Body of pancreas (tissue), 4 donors: ENCODE data around the gene SYNPR. TPM values are rescaled to one million over a fixed set of nuclear protein-coding genes. Genes with fewer than 3 reads are reported as not detected.
A peak's percentile ranks its signal among the peaks of the same experiment; 100 is the strongest.

Experiments
- ATAC-seq: fragments of 150-250 bp; one replicate; pipeline ENCODE4 v1.9.1; 2016
- DNase-seq, 4 donors: peaks; one replicate each; pipeline ENCODE4 v3.0.0-alpha.2; 2019
- H3K27ac ChIP-seq, 4 donors: fragments of 200-600 bp; sonication (generic); 1 replicate in 3 of 4; 2 replicates in 1 of 4; pipeline versions ENCODE4 v1.5.1 to v1.6.1; 2016 to 2019; ENCODE audit warnings: mild to moderate bottlenecking in 1 of 4, mixed read lengths in 1 of 4, moderate library complexity in 1 of 4
- H3K27me3 ChIP-seq, 2 donors: fragments of 200-600 bp; sonication (generic); one replicate each; pipeline ENCODE4 v1.6.0; 2016; ENCODE audit warnings: mild to moderate bottlenecking in 1 of 2
- H3K36me3 ChIP-seq, 2 donors: fragments of 200-600 bp; sonication (generic); replicated peaks in 1 of 2; 2 replicates each; pipeline ENCODE4 v1.5.1; 2016; ENCODE audit warnings: low read depth in 2 of 2; ENCODE audit not compliant: insufficient read depth in 1 of 2
- H3K4me1 ChIP-seq: fragments of 200-600 bp; sonication (generic); one replicate; pipeline ENCODE4 v1.6.0; 2016
- H3K4me3 ChIP-seq, 2 donors: fragments of 200-600 bp; sonication (generic); 1 replicate in 1 of 2; 2 replicates in 1 of 2; pipeline ENCODE4 v1.5.1; 2016 to 2019
- H3K9me3 ChIP-seq, 3 donors: fragments of 200-600 bp; sonication (generic); 1 replicate in 2 of 3; 2 replicates in 1 of 3; pipeline ENCODE4 v1.5.1; 2016
- CTCF ChIP-seq, 7 experiments: fragments of 450-650 bp in 4 of 7; fragments of 200-600 bp in 3 of 7; sonication (generic) in 3 of 7; IDR thresholded peaks; one replicate each; pipeline ENCODE4 v1.5.1; 2016 to 2019; ENCODE audit warnings: antibody characterized with exemption in 7 of 7
- POLR2A ChIP-seq, 3 donors: fragments of 450-650 bp; IDR thresholded peaks; one replicate each; pipeline ENCODE4 v1.6.1; 2016; ENCODE audit warnings: antibody characterized with exemption in 3 of 3, mild to moderate bottlenecking in 2 of 3
- WGBS, 2 donors: methylation state at CpG; one replicate each; pipeline ENCODE4 v1.1.5; 2017; 5-methylcytosine and 5-hydroxymethylcytosine counted together
- intact Hi-C: fragments of 100-400 bp; cut with DNase I; formaldehyde crosslinking; loops from one replicate; pipeline ENCODE4 v1.15.1; 2023
- total RNA-seq, 2 donors: library from RNA; depleted of rRNA; stranded (reverse); fragments of >200 nt; gene quantifications; one replicate each; pipeline ENCODE4 v1.1.0, GENCODE V29; 2016

SYNPR gene
- total RNA-seq, 2 donors from 2014 or later: 0.52 TPM; not detected in 1

DNA sequence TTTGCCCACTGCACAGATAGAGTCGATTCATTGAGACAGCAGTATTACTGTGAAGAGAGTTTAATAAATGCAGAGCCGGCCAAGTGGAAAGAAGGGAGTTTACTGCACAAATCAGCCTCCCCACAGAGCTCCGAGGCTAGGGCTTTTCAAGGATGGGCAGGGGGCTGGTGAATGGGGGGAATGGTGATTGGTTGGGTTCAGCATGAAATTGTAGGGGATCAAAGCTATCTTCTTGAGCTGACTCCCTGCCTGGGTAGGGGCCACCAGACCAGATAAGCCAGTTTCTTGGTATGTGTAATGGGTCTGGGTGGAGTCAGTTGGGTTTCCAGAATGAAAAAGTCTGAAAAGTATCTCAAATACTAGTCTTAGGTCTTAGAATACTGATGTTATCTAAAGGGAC is 66.6 kb downstream of the SYNPR start:
- no peak overlapping the region for H3K4me3 ChIP-seq
- no peak for DNase-seq
- H3K4me1 ChIP-seq: peaks cover 10% of the 10 kb centered on the region
- no peaks in the 10 kb centered on the region for H3K27me3 ChIP-seq
- WGBS, 2 donors: 62 to 72% methylated on average over 3 of the region's 3 CpGs
- H3K36me3 ChIP-seq: no peaks in the 10 kb centered on the region
- intact Hi-C loops: no loop called here
- no peaks in the 10 kb centered on the region for H3K9me3 ChIP-seq
- TF ChIP-seq CTCF (IDR thresholded peaks at IDR 0.05): no peak
- no peak for TF ChIP-seq POLR2A (IDR thresholded peaks at IDR 0.05)
- no peak overlapping the region for H3K27ac ChIP-seq
- ATAC-seq: no peak

- DNase-seq (peak; percentile 64 to 73 (median 70)), ATAC-seq (peak; percentile 67)
- 15 to 18% methylated on average over 8 of the region's 8 CpGs for WGBS, 2 donors
- Histone ChIP-seq H3K4me3 (no peak overlapping the region), H3K4me1 (no peaks in the 10 kb centered on the region), H3K27ac (no peak overlapping the region), H3K27me3 (no peaks in the 10 kb centered on the region), H3K36me3 (no peaks in the 10 kb centered on the region), H3K9me3 (peaks cover 0 to 4% (median 0%) of the 10 kb centered on the region in 3 donors)
- TF ChIP-seq POLR2A (IDR thresholded peaks at IDR 0.05) (no peak), CTCF (IDR thresholded peaks at IDR 0.05) (peak; percentile 46 to 78 (median 74))
- intact Hi-C loops: loop anchor here (5.0 kb wide), 1 partner anchor 462 kb away; no protein-coding TSS in a partner anchor
These were observed 71.8 kb downstream of the SYNPR start for GRCh38 chr3:63349583-63350573.

- no peak overlapping the region for H3K27ac ChIP-seq
- no peaks in the 10 kb centered on the region for H3K27me3 ChIP-seq
- DNase-seq (peak in 1 of 4 donors; percentile 29), ATAC-seq (peak; percentile 77)
- 28 to 30% methylated on average over 9 of the region's 9 CpGs for WGBS, 2 donors
- H3K4me3 ChIP-seq: no peak overlapping the region
- TF ChIP-seq POLR2A (IDR thresholded peaks at IDR 0.05) (no peak), CTCF (IDR thresholded peaks at IDR 0.05) (peak; percentile 69 to 91 (median 88))
- H3K36me3 ChIP-seq: no peaks in the 10 kb centered on the region
- intact Hi-C loops: loop anchor here (5.0 kb wide), 1 partner anchor 461 kb away; no protein-coding TSS in a partner anchor
- H3K9me3 ChIP-seq: peaks cover 0 to 4% (median 0%) of the 10 kb centered on the region in 3 donors
- no peaks in the 10 kb centered on the region for H3K4me1 ChIP-seq
These were observed 73.3 kb downstream of the SYNPR start for GRCh38 chr3:63351159-63352007.

DNA sequence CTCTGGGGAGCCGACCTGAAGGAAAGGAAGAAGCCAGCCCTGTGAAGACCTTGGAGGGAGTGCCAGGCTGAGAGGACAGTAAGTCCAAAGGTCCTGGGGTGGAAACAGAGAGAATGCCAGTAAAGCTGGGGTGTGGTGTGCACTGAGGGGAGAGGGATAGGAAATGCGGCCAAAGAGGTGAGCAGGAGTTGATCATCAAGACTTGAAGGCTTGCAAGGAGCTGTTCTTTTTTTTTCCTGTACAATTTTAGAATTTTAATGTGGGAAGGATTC is 73.8 kb downstream of the SYNPR start:
- no peak for TF ChIP-seq POLR2A (IDR thresholded peaks at IDR 0.05)
- no peak for TF ChIP-seq CTCF (IDR thresholded peaks at IDR 0.05)
- no peaks in the 10 kb centered on the region for H3K27me3 ChIP-seq
- intact Hi-C loops: loop anchor here (5.0 kb wide), 1 partner anchor 460 kb away; no protein-coding TSS in a partner anchor
- no peaks in the 10 kb centered on the region for H3K4me1 ChIP-seq
- H3K36me3 ChIP-seq: no peaks in the 10 kb centered on the region
- 41 to 44% methylated on average over 2 of the region's 2 CpGs for WGBS, 2 donors
- ATAC-seq: no peak
- H3K27ac ChIP-seq: no peak overlapping the region
- DNase-seq: no peak
- H3K9me3 ChIP-seq: peaks cover 0 to 4% (median 0%) of the 10 kb centered on the region in 3 donors
- no peak overlapping the region for H3K4me3 ChIP-seq
